ENCODE measurements around the gene CCL21. TPM values are rescaled to one million over a fixed set of nuclear protein-coding genes. Genes with fewer than 3 reads are reported as not detected.

The CCL21 gene
- polyA plus RNA-seq, 1 donor from 2014 or later, result not detected

DNA sequence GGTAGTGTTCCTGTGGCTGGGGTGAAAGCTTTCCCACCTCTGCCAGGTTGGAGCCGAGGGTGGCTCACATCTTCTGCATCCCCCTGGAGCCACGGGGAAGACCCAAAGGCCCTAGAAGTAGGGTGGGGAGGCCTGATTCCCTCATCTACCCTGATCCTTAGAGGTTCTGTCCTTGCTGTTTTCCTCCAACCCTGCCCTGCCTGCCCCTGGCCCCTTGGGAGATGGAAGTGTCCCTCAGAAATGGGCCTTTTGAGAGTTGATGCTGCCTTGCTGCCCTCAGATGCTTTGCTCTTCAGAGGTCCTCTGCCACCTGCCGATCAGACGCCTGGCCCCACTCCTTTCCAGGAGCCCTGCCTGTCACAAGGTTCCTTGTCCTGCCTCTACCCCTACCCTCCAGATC lies 25.1 kb downstream of the CCL21 start:
- H3K4me2 ChIP-seq (ENCODE audit: low read length), result no peak overlapping the region
- no peak overlapping the region for H3K9ac ChIP-seq (ENCODE audit: low read length)
- TF ChIP-seq RAD21 (conservative IDR thresholded peaks at IDR 0.05) (no peak), SMC3 (conservative IDR thresholded peaks at IDR 0.05; ENCODE audit: poor library complexity) (no peak), TAF1 (IDR thresholded peaks at IDR 0.05; ENCODE audit: low read depth) (no peak), CTCF (IDR thresholded peaks at IDR 0.05; ENCODE audit: poor library complexity, severe bottlenecking) (no peak), POLR2AphosphoS5 (IDR thresholded peaks at IDR 0.05) (no peak), EP300 (conservative IDR thresholded peaks at IDR 0.05; ENCODE audit: poor library complexity, severe bottlenecking) (no peak), MXI1 (conservative IDR thresholded peaks at IDR 0.05; ENCODE audit: poor library complexity, severe bottlenecking) (no peak), EZH2 (IDR thresholded peaks at IDR 0.05; ENCODE audit: borderline replicate concordance, insufficient read depth, low read length, poor library complexity, severe bottlenecking) (no peak), REST (IDR thresholded peaks at IDR 0.05; ENCODE audit: borderline replicate concordance) (no peak)
- H3K9me2 ChIP-seq (ENCODE audit: insufficient read depth, low read length), result no peaks in the 10 kb centered on the region
- no peaks in the 10 kb centered on the region for H3K36me3 ChIP-seq (ENCODE audit: insufficient read depth, low read length)
- no peaks in the 10 kb centered on the region for H4K20me1 ChIP-seq (ENCODE audit: insufficient read depth)
- no peak overlapping the region for H3K4me3 ChIP-seq (ENCODE audit: low read length)
- no peak overlapping the region for H3K27ac ChIP-seq (ENCODE audit: low read length)
- H2AFZ ChIP-seq (ENCODE audit: low read depth, low read length), result no peak overlapping the region
- H3F3A ChIP-seq (ENCODE audit: insufficient read depth, low read length, poor library complexity, severe bottlenecking), result no peaks in the 10 kb centered on the region
- H3K9me3 ChIP-seq (ENCODE audit: low read length), result no peaks in the 10 kb centered on the region
- H3K79me2 ChIP-seq (replicated peaks; ENCODE audit: insufficient read depth, low read length), result no peaks in the 10 kb centered on the region
- no peaks in the 10 kb centered on the region for H3K27me3 ChIP-seq (ENCODE audit: insufficient read depth, low read depth, low read length)

- Histone ChIP-seq H3K27me3 (ENCODE audit: insufficient read depth, low read depth, low read length) (no peaks in the 10 kb centered on the region), H3K36me3 (ENCODE audit: insufficient read depth, low read length) (no peaks in the 10 kb centered on the region), H4K20me1 (ENCODE audit: insufficient read depth) (no peaks in the 10 kb centered on the region), H3K9ac (ENCODE audit: low read length) (no peak overlapping the region), H3K79me2 (replicated peaks; ENCODE audit: insufficient read depth, low read length) (no peaks in the 10 kb centered on the region), H3K9me3 (ENCODE audit: low read length) (no peaks in the 10 kb centered on the region), H3K9me2 (ENCODE audit: insufficient read depth, low read length) (no peaks in the 10 kb centered on the region), H3K27ac (ENCODE audit: low read length) (no peak overlapping the region), H3K4me2 (ENCODE audit: low read length) (no peak overlapping the region), H3K4me3 (ENCODE audit: low read length) (no peak overlapping the region), H3F3A (ENCODE audit: insufficient read depth, low read length, poor library complexity, severe bottlenecking) (no peaks in the 10 kb centered on the region), H2AFZ (ENCODE audit: low read depth, low read length) (no peak overlapping the region)
- TF ChIP-seq TAF1 (IDR thresholded peaks at IDR 0.05; ENCODE audit: low read depth) (no peak), SMC3 (conservative IDR thresholded peaks at IDR 0.05; ENCODE audit: poor library complexity) (no peak), REST (IDR thresholded peaks at IDR 0.05; ENCODE audit: borderline replicate concordance) (no peak), MXI1 (conservative IDR thresholded peaks at IDR 0.05; ENCODE audit: poor library complexity, severe bottlenecking) (no peak), POLR2AphosphoS5 (IDR thresholded peaks at IDR 0.05) (no peak), EZH2 (IDR thresholded peaks at IDR 0.05; ENCODE audit: borderline replicate concordance, insufficient read depth, low read length, poor library complexity, severe bottlenecking) (no peak), EP300 (conservative IDR thresholded peaks at IDR 0.05; ENCODE audit: poor library complexity, severe bottlenecking) (no peak), RAD21 (conservative IDR thresholded peaks at IDR 0.05) (no peak), CTCF (IDR thresholded peaks at IDR 0.05; ENCODE audit: poor library complexity, severe bottlenecking) (no peak)
These were observed 25.8 kb downstream of the CCL21 start for GRCh38 chr9:34684145-34684544.

All from neural cell (in vitro differentiated cells).